DOHH2 (cell line): ENCODE measurements around the gene PCTP.

Source experiments
- H3F3A ChIP-seq: fragments of 200-600 bp; sonication (generic), shearing (Covaris generic); 2 replicates; pipeline ENCODE4 v1.6.0; 2016; ENCODE audit warnings: antibody characterized with exemption, mild to moderate bottlenecking; ENCODE audit not compliant: control insufficient read depth, insufficient read depth
- H3K27ac ChIP-seq: fragments of 200-600 bp; sonication (generic); 2 replicates; pipeline ENCODE4 v1.5.1; 2014; ENCODE audit warnings: low read depth, mild to moderate bottlenecking, low read length, moderate library complexity
- H3K27me3 ChIP-seq: fragments of 200-600 bp; sonication (generic); 2 replicates; pipeline ENCODE4 v1.6.1; 2014; ENCODE audit warnings: mild to moderate bottlenecking, low read length, mixed read lengths; ENCODE audit not compliant: control insufficient read depth
- H3K36me3 ChIP-seq: fragments of 200-600 bp; sonication (generic); 2 replicates; pipeline ENCODE4 v1.6.1; 2014; ENCODE audit warnings: mild to moderate bottlenecking, low read length, moderate library complexity, mixed read lengths; ENCODE audit not compliant: control insufficient read depth
- H3K4me1 ChIP-seq: fragments of 200-600 bp; sonication (generic); 2 replicates; pipeline ENCODE4 v1.6.1; 2014; ENCODE audit warnings: mild to moderate bottlenecking, low read length, mixed read lengths; ENCODE audit not compliant: control insufficient read depth
- H3K4me2 ChIP-seq: fragments of 200-600 bp; sonication (generic); 2 replicates; pipeline ENCODE4 v1.6.0; 2014; ENCODE audit warnings: mild to moderate bottlenecking, low read length, moderate library complexity
- H3K4me3 ChIP-seq: fragments of 200-600 bp; sonication (generic); 2 replicates; pipeline ENCODE4 v1.5.1; 2014; ENCODE audit warnings: mild to moderate bottlenecking, low read length, mixed read lengths
- H3K79me2 ChIP-seq: fragments of 200-600 bp; sonication (generic); 2 replicates; pipeline ENCODE4 v1.6.1; 2014; ENCODE audit warnings: mild to moderate bottlenecking, low read length, mixed read lengths; ENCODE audit not compliant: control insufficient read depth
- H3K9me2 ChIP-seq: fragments of 200-600 bp; sonication (generic); replicated peaks from 2 replicates; pipeline ENCODE4 v1.6.1; 2014; ENCODE audit warnings: mild to moderate bottlenecking, low read length, mixed read lengths; ENCODE audit not compliant: control insufficient read depth
- H3K9me3 ChIP-seq: fragments of 200-600 bp; sonication (generic); 2 replicates; pipeline ENCODE4 v1.6.1; 2014; ENCODE audit warnings: antibody characterized with exemption, low read length, mixed read lengths; ENCODE audit not compliant: control insufficient read depth, insufficient read depth
- H4K20me1 ChIP-seq: fragments of 200-600 bp; sonication (generic); 2 replicates; pipeline ENCODE4 v1.6.0; 2014; ENCODE audit warnings: low read depth, mild to moderate bottlenecking, antibody characterized with exemption, low read length, moderate library complexity; ENCODE audit not compliant: control insufficient read depth, insufficient read depth
- EZH2phosphoT487 ChIP-seq: fragments of 200-600 bp; sonication (generic); IDR thresholded peaks from 2 replicates; pipeline ENCODE4 v1.6.1; 2017; ENCODE audit warnings: borderline replicate concordance, mild to moderate bottlenecking, antibody characterized with exemption, low read length, moderate library complexity, mixed read lengths
- TF ChIP-seq, protein P1 (sequence below): fragments of 200-600 bp; sonication (generic); IDR thresholded peaks from one replicate; pipeline ENCODE4 v1.5.1; 2014; ENCODE audit warnings: antibody characterized with exemption, mild to moderate bottlenecking, low read depth, low read length; ENCODE audit not compliant: poor library complexity, severe bottlenecking

PCTP gene

DNA sequence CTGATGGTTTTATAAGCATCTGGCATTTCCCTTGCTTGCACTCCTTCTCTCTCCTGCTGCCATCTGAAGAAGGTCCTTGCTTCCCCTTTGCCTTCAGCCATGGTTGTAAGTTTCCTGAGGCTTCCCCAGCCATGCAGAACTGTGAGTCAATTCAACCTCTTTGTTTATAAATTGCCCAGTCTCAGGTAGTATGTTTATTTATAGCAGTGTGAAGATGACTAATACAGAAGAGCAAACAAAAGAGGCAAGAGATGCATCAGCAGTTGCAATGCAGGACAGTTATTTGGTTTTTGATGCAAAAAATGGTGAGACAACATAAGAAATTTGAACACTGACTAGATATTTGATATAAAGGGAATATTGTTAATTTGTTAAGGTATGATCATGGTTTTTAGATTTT lies 45.0 kb upstream of the PCTP start:
- H3K4me2 ChIP-seq, result no peak overlapping the region
- H3K79me2 ChIP-seq, result no peaks in the 10 kb centered on the region

DNA sequence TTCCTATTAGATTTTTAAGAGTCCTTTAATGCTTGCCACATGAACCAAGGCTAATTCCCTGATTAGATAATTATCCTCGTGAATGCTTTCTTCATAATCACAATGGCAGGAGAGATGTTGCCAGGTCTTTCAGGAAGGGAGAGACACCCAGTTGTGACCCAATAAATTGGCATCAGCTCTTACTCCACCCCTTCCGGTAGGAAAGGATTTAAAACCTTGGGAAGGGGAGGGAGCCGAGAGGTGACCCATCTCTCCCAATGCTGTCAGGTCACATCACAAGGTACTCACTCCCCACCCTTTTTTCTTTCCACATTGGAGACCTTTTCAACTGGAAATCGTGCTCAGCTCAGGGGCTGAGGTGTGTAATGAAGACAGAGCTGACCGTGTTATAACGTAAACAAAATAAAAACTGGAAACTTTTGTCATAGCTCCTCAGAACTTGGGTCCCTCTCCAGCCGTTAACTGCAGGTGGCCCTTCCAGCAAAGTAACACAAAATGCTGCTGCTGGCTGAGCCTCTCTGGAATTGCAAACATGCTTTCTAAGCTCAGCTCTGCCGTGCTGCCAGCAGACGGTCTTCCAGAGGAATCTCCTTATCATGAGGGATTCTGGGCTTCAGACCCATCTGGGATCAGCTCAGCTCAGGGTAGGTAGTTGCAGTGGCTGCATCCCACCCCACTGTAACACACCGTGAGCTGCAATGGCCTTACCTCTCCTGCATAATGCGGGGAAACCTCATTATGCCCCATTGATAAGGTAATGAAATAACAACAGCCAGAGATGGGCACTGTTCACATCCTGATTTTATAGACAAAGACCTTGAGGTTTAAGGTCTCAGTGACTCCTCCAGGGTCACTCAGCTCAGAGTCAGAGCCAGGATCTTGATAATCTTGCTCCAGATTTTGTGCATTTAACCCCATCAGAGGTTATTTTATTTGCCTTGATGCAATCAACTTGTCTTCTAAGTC lies 43.8 kb upstream of the PCTP start:
- Histone ChIP-seq H3K4me2 (no peak overlapping the region), H3K27me3 (no peaks in the 10 kb centered on the region), H3K36me3 (no peaks in the 10 kb centered on the region), H3K4me1 (peaks cover 18% of the 10 kb centered on the region), H3K9me2 (no peaks in the 10 kb centered on the region), H3K79me2 (no peaks in the 10 kb centered on the region), H3K9me3 (peaks cover 4% of the 10 kb centered on the region; the same call in 1 of the 2 replicates), H3K27ac (no peak overlapping the region), H4K20me1 (no peaks in the 10 kb centered on the region), H3F3A (no peaks in the 10 kb centered on the region), H3K4me3 (no peak overlapping the region)
- TF ChIP-seq EZH2phosphoT487, result no peak
- TF ChIP-seq, protein P1, sequence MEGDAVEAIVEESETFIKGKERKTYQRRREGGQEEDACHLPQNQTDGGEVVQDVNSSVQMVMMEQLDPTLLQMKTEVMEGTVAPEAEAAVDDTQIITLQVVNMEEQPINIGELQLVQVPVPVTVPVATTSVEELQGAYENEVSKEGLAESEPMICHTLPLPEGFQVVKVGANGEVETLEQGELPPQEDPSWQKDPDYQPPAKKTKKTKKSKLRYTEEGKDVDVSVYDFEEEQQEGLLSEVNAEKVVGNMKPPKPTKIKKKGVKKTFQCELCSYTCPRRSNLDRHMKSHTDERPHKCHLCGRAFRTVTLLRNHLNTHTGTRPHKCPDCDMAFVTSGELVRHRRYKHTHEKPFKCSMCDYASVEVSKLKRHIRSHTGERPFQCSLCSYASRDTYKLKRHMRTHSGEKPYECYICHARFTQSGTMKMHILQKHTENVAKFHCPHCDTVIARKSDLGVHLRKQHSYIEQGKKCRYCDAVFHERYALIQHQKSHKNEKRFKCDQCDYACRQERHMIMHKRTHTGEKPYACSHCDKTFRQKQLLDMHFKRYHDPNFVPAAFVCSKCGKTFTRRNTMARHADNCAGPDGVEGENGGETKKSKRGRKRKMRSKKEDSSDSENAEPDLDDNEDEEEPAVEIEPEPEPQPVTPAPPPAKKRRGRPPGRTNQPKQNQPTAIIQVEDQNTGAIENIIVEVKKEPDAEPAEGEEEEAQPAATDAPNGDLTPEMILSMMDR, result no peak

More for the DNA sequence above, 45.0 kb upstream of the PCTP start:
- Histone ChIP-seq H4K20me1 (no peaks in the 10 kb centered on the region), H3K36me3 (no peaks in the 10 kb centered on the region), H3F3A (no peaks in the 10 kb centered on the region), H3K9me2 (no peaks in the 10 kb centered on the region), H3K9me3 (peaks cover 5% of the 10 kb centered on the region; the same call in 1 of the 2 replicates), H3K4me1 (peaks cover 14% of the 10 kb centered on the region), H3K27ac (no peak overlapping the region), H3K27me3 (no peaks in the 10 kb centered on the region), H3K4me3 (no peak overlapping the region)
- TF ChIP-seq, protein P1, result no peak
- no peak for TF ChIP-seq EZH2phosphoT487

GRCh38 chr17:55708175-55708974 lies 42.5 kb upstream of the PCTP start:
- H3K9me2 ChIP-seq, result no peaks in the 10 kb centered on the region
- no peak overlapping the region for H3K4me3 ChIP-seq
- no peaks in the 10 kb centered on the region for H4K20me1 ChIP-seq
- no peak for TF ChIP-seq EZH2phosphoT487
- TF ChIP-seq, protein P1, result no peak
- no peaks in the 10 kb centered on the region for H3K27me3 ChIP-seq
- H3F3A ChIP-seq, result no peaks in the 10 kb centered on the region
- H3K9me3 ChIP-seq, result no peaks in the 10 kb centered on the region
- peaks cover 18% of the 10 kb centered on the region for H3K4me1 ChIP-seq
- H3K27ac ChIP-seq, result no peak overlapping the region
- no peak overlapping the region for H3K4me2 ChIP-seq
- no peaks in the 10 kb centered on the region for H3K36me3 ChIP-seq
- no peaks in the 10 kb centered on the region for H3K79me2 ChIP-seq
